ENCODE data around the gene TTC7B.

The TTC7B gene

DNA sequence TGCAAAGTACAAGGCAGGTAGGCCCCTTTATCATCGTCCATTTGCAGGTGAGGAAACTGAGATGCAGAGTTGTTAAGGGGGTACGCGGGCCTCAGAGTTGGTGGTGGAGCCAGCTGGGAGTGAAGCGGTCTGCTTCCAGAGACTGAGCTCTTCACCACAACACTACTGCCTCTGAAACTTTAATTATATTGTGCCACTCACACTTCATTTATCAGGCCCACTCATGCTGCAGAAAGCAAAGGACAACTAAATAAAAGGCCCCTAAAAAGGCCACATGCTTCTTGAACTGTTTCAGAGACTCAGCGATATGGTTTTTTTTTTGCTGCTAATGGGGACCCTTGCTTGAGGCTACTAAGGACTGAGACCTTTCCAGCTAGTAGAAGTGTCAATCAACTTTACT lies 153.1 kb downstream of the TTC7B start:
- H3K4me1 ChIP-seq (ENCODE audit: insufficient read depth, low read length): no peaks in the 10 kb centered on the region
- no peaks in the 10 kb centered on the region for H3K79me2 ChIP-seq (ENCODE audit: insufficient read depth, low read length)
- DNase-seq: no peak
- H4K20me1 ChIP-seq (ENCODE audit: insufficient read depth, low read length): no peaks in the 10 kb centered on the region
- H2AFZ ChIP-seq (ENCODE audit: low read depth, low read length): no peak overlapping the region
- H3K27ac ChIP-seq (ENCODE audit: low read length): no peak overlapping the region
- TF ChIP-seq, protein P1, sequence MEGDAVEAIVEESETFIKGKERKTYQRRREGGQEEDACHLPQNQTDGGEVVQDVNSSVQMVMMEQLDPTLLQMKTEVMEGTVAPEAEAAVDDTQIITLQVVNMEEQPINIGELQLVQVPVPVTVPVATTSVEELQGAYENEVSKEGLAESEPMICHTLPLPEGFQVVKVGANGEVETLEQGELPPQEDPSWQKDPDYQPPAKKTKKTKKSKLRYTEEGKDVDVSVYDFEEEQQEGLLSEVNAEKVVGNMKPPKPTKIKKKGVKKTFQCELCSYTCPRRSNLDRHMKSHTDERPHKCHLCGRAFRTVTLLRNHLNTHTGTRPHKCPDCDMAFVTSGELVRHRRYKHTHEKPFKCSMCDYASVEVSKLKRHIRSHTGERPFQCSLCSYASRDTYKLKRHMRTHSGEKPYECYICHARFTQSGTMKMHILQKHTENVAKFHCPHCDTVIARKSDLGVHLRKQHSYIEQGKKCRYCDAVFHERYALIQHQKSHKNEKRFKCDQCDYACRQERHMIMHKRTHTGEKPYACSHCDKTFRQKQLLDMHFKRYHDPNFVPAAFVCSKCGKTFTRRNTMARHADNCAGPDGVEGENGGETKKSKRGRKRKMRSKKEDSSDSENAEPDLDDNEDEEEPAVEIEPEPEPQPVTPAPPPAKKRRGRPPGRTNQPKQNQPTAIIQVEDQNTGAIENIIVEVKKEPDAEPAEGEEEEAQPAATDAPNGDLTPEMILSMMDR (IDR thresholded peaks at IDR 0.05; ENCODE audit: borderline replicate concordance, extremely low read depth, low read length, poor library complexity, severe bottlenecking): no peak
- no peak for TF ChIP-seq EZH2 (IDR thresholded peaks at IDR 0.05; ENCODE audit: borderline replicate concordance, low read depth, low read length, severe bottlenecking)
- H3K4me2 ChIP-seq (ENCODE audit: insufficient read depth, low read length): no peak overlapping the region
- H3K4me3 ChIP-seq (ENCODE audit: low read depth in 1 of 2, low read length in 2 of 2): no peak overlapping the region
- H3K27me3 ChIP-seq (ENCODE audit: insufficient read depth, low read length, poor library complexity): no peaks in the 10 kb centered on the region
- no peaks in the 10 kb centered on the region for H3K9me3 ChIP-seq (ENCODE audit: insufficient read depth, low read length, severe bottlenecking)
- H3K36me3 ChIP-seq (ENCODE audit: insufficient read depth, low read length): no peaks in the 10 kb centered on the region
- no peak for ATAC-seq (ENCODE audit: insufficient read depth, low read depth)
- no peak overlapping the region for H3K9ac ChIP-seq (ENCODE audit: low read depth, low read length)

DNA sequence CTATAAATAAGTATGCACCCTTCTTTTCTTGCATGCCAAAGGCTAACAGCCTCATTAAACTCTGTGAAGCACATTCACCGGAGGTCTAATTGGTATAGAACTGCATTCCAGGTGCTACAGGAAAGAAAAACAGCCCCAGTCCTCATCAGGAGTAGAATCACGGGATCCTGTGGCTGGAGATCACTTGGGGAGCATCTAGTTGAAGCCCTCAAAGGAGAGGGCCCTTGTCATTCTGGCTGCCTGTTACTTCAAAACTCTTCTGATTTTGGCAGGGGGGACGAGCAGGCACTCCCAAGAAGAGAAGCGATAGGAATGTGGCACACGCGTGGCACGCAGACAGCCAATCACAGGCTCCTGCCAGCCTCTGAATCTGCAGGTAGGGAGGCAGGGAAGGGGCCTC lies 154.4 kb downstream of the TTC7B start:
- Histone ChIP-seq H3K9ac (ENCODE audit: low read depth, low read length) (no peak overlapping the region), H4K20me1 (ENCODE audit: insufficient read depth, low read length) (no peaks in the 10 kb centered on the region), H3K4me1 (ENCODE audit: insufficient read depth, low read length) (no peaks in the 10 kb centered on the region), H3K4me2 (ENCODE audit: insufficient read depth, low read length) (no peak overlapping the region), H3K9me3 (ENCODE audit: insufficient read depth, low read length, severe bottlenecking) (no peaks in the 10 kb centered on the region), H3K4me3 (ENCODE audit: low read depth in 1 of 2, low read length in 2 of 2) (no peak overlapping the region), H3K27me3 (ENCODE audit: insufficient read depth, low read length, poor library complexity) (no peaks in the 10 kb centered on the region), H3K36me3 (ENCODE audit: insufficient read depth, low read length) (no peaks in the 10 kb centered on the region), H2AFZ (ENCODE audit: low read depth, low read length) (no peak overlapping the region), H3K27ac (ENCODE audit: low read length) (no peak overlapping the region), H3K79me2 (ENCODE audit: insufficient read depth, low read length) (no peaks in the 10 kb centered on the region)
- TF ChIP-seq EZH2 (IDR thresholded peaks at IDR 0.05; ENCODE audit: borderline replicate concordance, low read depth, low read length, severe bottlenecking): no peak
- TF ChIP-seq, protein P1 (IDR thresholded peaks at IDR 0.05; ENCODE audit: borderline replicate concordance, extremely low read depth, low read length, poor library complexity, severe bottlenecking): no peak
- ATAC-seq (ENCODE audit: insufficient read depth, low read depth): no peak
- no peak for DNase-seq

- Histone ChIP-seq H3K27ac (ENCODE audit: low read length) (no peak overlapping the region), H3K27me3 (ENCODE audit: insufficient read depth, low read length, poor library complexity) (no peaks in the 10 kb centered on the region), H2AFZ (ENCODE audit: low read depth, low read length) (no peak overlapping the region), H3K9ac (ENCODE audit: low read depth, low read length) (no peak overlapping the region), H3K4me1 (ENCODE audit: insufficient read depth, low read length) (no peaks in the 10 kb centered on the region), H3K79me2 (ENCODE audit: insufficient read depth, low read length) (no peaks in the 10 kb centered on the region), H4K20me1 (ENCODE audit: insufficient read depth, low read length) (no peaks in the 10 kb centered on the region), H3K36me3 (ENCODE audit: insufficient read depth, low read length) (no peaks in the 10 kb centered on the region), H3K4me2 (ENCODE audit: insufficient read depth, low read length) (no peak overlapping the region), H3K4me3 (ENCODE audit: low read depth in 1 of 2, low read length in 2 of 2) (no peak overlapping the region), H3K9me3 (ENCODE audit: insufficient read depth, low read length, severe bottlenecking) (no peaks in the 10 kb centered on the region)
- ATAC-seq (ENCODE audit: insufficient read depth, low read depth) (peak; percentile 56; the same call in 1 of the 3 replicates), DNase-seq (peak; percentile 11)
- TF ChIP-seq, protein P1 (IDR thresholded peaks at IDR 0.05; ENCODE audit: borderline replicate concordance, extremely low read depth, low read length, poor library complexity, severe bottlenecking): no peak
- TF ChIP-seq EZH2 (IDR thresholded peaks at IDR 0.05; ENCODE audit: borderline replicate concordance, low read depth, low read length, severe bottlenecking): no peak
Measured at GRCh38 chr14:90660865-90661570, 155.2 kb downstream of the TTC7B start.
